GM18511 (cell line): Measurements from ENCODE around the gene E2F4.

Experiments
- ATAC-seq: cut with Tn5 transposase; IDR thresholded peaks from one replicate; pipeline ENCODE4 v1.9.1; 2021; ENCODE audit warnings: mild to moderate bottlenecking, moderate library complexity; ENCODE audit not compliant: unreplicated experiment

E2F4 gene

GRCh38 chr16:67173808-67174705 lies 17.9 kb upstream of the E2F4 start:
- ATAC-seq, result peak; percentile 53

DNA sequence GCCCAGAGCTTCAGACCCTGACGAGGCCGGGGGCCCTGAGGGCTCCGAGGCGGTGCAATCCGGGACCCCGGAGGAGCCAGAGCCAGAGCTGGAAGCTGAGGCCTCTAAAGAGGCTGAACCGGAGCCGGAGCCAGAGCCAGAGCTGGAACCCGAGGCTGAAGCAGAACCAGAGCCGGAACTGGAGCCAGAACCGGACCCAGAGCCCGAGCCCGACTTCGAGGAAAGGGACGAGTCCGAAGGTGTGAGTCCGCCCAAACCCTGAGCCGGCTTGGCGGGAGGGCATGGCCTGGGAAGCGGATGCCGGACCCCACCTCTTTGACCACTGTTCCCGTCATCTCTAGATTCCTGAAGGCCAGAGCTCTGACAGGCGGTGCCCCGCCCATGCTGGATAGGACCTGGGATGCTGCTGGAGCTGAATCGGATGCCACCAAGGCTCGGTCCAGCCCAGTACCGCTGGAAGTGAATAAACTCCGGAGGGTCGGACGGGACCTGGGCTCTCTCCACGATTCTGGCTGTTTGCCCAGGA lies 17.2 kb upstream of the E2F4 start:
- no peak for ATAC-seq

- no peak for ATAC-seq
Observed at GRCh38 chr16:67176662-67177061, 15.3 kb upstream of the E2F4 start.

- no peak for ATAC-seq
Observed at GRCh38 chr16:67177743-67178699, 13.9 kb upstream of the E2F4 start.

DNA sequence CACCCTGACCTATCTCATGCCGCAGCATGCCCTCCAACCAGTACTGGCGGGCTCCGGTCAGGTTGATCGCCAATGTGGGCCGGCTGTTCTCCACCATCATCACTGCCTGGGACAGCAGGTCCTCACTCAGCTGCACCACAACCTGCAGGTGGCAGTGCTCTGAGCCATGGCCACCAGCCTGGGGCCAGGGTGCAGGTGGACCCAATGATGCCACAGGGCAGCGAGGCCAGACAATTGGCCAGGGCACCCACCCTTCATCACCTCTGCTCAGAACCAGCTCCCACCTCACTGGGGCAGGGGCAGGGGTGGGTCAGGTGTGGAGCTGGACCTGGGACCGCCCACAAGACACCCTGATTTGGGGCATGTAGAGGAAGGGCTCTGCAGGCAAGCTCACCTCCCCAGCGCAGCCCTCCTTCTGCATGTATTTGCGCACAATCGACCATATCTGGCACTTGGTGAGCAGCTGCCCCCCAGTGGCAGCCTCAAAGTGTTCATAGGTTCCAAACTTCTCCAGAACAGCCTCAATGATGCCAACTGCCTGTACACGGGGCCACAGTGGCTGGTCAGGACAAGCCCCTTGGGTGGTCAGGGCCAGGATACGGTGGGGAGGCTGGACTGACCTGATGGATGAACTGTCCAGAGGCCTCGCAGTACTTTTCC lies 12.4 kb upstream of the E2F4 start:
- no peak for ATAC-seq

- no peak for ATAC-seq
Observed at GRCh38 chr16:67180166-67180565, 11.8 kb upstream of the E2F4 start.

- no peak for ATAC-seq
Observed at GRCh38 chr16:67181346-67181745, 10.6 kb upstream of the E2F4 start.

DNA sequence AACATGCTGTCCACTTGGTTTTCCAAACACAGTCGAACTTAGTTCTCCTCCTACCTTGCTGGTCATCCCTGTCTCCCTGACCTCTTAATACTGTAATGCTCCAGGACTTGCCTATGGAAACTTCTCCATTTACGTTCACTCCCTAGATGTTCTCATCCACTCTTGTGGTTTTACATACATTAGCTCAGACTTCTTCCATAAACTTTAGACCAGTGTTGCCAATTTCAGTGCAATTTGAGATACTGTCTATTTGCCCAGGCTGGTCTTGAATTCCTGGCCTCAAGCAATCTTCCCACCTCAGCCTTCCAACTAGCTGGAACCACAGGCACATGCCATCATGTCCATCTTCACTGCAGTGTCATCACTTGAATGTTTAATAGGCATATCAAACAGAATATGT lies 9.7 kb upstream of the E2F4 start:
- ATAC-seq, result no peak

DNA sequence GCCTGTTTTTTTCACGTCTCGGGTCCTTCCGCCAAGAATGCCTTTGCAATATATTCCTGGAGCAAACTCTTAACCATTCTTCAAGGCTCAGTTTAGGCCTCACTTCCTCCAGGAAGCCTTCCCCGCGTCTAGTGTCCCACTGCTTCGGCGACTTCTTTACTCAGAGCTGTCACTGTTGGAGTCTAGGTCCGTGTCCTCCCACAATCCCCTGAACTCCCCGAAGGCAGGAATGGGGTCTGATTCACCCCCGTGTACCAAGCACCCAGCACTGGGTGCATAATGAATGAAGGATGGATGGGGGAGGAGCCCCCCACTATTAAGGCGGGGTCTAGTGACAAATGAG lies 8.7 kb upstream of the E2F4 start:
- no peak for ATAC-seq

DNA sequence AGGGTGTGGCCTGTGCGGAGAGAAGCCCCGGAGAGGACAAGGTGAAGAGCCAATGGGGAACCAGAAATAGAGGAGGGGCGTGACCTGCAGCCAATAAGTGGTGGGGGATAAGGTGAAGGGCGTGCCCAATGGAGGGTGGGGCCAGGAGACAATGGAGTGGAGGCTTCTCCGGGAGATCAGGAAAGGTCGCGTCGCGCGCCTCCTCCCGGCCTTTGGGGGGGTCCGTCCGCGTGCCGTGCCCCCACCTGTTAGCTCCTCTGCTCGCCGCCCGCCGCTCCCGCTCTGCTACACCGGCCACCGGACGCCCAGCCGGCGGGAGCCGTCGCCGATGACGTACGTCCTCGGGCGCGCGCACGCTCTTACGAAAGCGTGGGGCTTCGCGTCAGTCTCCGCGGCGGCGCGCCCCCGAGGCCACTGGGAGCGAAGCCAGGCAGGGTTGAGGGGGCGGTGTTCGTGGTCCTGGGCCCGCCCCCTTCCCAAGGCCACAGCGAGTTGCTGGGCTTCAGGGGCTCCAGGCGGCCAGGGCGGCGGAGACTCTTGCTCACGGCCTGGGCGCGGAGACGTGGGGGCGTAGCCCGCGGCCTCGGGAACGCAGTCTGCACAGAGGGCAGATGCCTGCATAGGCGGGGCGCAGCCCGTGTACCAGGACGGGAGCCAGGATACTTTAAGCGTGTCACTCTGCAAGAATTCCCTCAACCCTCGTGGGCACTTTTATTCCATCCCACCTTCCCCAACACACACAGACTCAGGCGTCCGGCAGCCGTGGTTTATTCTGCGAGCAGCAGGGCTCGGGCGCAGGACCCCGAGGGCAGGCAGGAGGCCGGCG lies 8.1 kb upstream of the E2F4 start, which contains the start of gene MATCAP1:
Gene MATCAP1 (minus strand): TSS at position 337 of the 826 bp plus-strand sequence. CDS start 3,353 bp downstream, outside the sequence.
- peak; percentile 95 for ATAC-seq

- no peak for ATAC-seq
Observed at GRCh38 chr16:67184453-67184994, 7.4 kb upstream of the E2F4 start.

DNA sequence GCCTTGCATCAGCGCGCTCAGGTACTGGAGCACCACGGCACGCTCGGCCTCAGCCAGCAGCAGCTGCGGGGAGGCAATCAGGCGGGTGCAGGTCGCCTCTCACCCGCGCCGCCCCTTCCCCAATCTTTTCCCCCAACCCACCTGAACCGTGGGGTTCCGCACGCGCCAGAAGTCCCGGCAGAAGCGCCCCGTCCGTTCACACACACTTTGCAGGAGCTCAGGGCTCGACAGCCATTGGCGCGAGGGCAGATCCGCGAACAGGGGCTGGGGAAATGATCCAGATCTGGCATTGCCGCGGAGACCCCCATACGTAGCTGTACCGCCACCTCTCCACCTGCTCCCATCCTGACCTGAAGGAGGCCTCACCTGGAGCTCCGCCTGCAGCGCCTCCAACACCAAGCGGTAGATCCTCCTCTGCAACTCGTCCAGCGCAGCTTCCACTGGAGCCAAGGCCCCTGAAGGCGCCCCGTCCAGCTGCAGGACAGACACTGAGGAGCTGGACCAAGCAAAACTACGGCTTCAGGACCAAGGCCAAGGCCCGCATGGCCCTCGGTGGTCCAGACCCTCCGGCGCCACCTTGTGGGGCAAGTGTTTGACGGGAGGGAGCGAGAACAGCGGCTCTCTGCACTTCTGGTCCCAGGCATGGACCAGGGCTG lies 6.8 kb upstream of the E2F4 start:
- no peak for ATAC-seq

DNA sequence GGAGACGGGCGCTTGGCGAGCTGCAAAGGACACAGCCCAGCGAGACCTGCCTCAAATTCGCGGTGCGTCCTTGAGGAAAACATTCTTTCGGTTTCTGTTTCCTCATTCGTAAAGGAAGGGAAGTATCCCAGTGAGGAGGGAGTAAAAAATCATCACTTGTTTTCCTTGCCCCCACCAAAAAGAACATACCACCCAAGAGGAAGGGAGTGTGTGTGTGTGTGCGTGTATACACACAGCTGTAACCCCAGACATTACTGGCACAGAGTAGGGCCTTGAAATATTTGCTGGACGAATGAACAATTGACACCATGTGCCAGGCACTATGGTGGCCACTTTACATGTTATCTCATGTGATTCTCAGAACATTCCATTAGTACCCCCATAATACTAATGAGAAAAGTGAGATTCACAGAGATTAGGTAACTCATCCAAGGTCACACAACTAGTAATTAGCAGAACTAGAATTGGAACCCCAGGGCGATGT lies 6.3 kb upstream of the E2F4 start:
- no peak for ATAC-seq

GRCh38 chr16:67186550-67186950 lies 5.4 kb upstream of the E2F4 start:
- no peak for ATAC-seq

GRCh38 chr16:67187175-67187890 lies 4.6 kb upstream of the E2F4 start:
- no peak for ATAC-seq

DNA sequence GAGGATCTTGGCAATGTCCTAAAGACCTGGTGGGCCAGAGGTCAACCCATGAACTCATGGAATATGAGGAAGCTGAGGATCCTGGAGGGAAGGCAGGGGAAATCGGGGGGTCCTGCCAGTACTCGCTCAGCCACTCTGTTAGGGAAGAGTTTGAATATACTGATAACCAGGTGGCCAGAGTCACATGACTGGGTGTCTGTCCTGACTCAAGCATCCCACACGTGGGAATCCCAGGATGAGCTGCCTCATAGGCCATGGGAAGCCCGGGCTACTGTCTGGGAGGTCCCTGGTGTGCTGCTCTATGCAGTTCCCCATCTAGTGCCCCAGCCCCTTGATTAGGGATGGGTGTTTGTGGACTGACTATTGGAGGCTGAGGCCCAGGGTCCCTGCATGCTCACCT lies 3.6 kb upstream of the E2F4 start:
- no peak for ATAC-seq

GRCh38 chr16:67188798-67189197 lies 3.2 kb upstream of the E2F4 start:
- no peak for ATAC-seq

DNA sequence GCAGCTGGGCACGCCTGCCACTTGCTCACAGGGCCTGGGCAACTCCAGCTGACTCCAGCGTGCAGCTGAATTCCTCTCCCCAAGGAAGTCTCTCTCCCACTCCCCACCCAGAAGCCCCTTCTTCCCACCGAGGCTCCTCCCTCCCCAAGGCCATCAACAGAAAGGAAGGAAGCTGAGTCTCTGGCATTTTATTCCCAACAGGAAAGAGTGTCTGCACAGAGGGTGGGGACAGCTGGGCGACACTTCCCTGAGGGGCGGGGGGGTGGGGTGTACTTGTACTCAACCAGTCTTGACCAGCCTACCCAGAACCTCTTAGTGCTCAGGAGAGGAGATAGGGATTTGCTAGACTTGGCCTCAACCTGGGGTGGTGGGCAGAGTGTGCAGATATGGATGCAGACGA lies 1.9 kb upstream of the E2F4 start, which contains the start of gene EXOC3L1:
Gene EXOC3L1 (minus strand): TSS at position 96 of the 400 bp plus-strand sequence. CDS start 460 bp downstream, outside the sequence.
- ATAC-seq, result no peak
